A549 (cell line): ENCODE results near the gene ZNF385D.

Experiments
- BCL3 ChIP-seq: fragments of >200 bp; sonication (Bioruptor Twin); formaldehyde crosslinking; IDR thresholded peaks from 3 replicates; pipeline ENCODE4 v1.6.1; 2016
- CTCF ChIP-seq: fragments of >200 bp; sonication (Bioruptor Twin); formaldehyde crosslinking; IDR thresholded peaks from 3 replicates; pipeline ENCODE4 v1.5.1; 2016
- HMGXB4 ChIP-seq: fragments of 250-450 bp; sonication (Bioruptor Pico); IDR thresholded peaks from 2 replicates; pipeline ENCODE4 v1.5.0; 2021; ENCODE audit warnings: mild to moderate bottlenecking, moderate library complexity, borderline replicate concordance
- HOXA7 ChIP-seq: fragments of 250-450 bp; sonication (Bioruptor Pico); IDR thresholded peaks from 2 replicates; pipeline ENCODE4 v1.5.0; 2020; ENCODE audit warnings: mild to moderate bottlenecking, moderate library complexity
- KDM1A ChIP-seq: fragments of 200-600 bp; sonication (generic); IDR thresholded peaks from 2 replicates; pipeline ENCODE4 v1.6.1; 2016; ENCODE audit warnings: low read depth, mild to moderate bottlenecking
- MAFK ChIP-seq: fragments of 450-650 bp; IDR thresholded peaks from 2 replicates; pipeline ENCODE4 v1.6.1; 2014; ENCODE audit not compliant: partially characterized antibody
- MYC ChIP-seq: IDR thresholded peaks from 2 replicates; pipeline ENCODE4 v1.6.1; 2012; ENCODE audit warnings: mild to moderate bottlenecking, inconsistent platforms, low read length, improper control_type of control experiment, borderline replicate concordance
- NR3C1 ChIP-seq: fragments of >200 bp; sonication (Bioruptor Twin); formaldehyde crosslinking; IDR thresholded peaks from 3 replicates; pipeline ENCODE4 v1.6.1; 2017
- POLR2A ChIP-seq: IDR thresholded peaks from 2 replicates; pipeline ENCODE4 v1.6.1; 2012; ENCODE audit warnings: mild to moderate bottlenecking, low read length
- RAD21 ChIP-seq, 2 experiments: fragments of >200 bp in 1 of 2; sonication (Bioruptor Twin) in 1 of 2; formaldehyde crosslinking in 1 of 2; IDR thresholded peaks in 1 of 2; conservative IDR thresholded peaks in 1 of 2; 2 replicates in 1 of 2; 3 replicates in 1 of 2; pipeline ENCODE4 v1.6.1; 2012 to 2018; ENCODE audit warnings: inconsistent platforms in 1 of 2
- RCOR1 ChIP-seq: fragments of 150-350 bp; IDR thresholded peaks from 2 replicates; pipeline ENCODE4 v1.6.1; 2014; ENCODE audit warnings: antibody characterized with exemption, low read length, low read depth
- USF2 ChIP-seq: fragments of 450-650 bp; IDR thresholded peaks from 2 replicates; pipeline ENCODE4 v1.6.1; 2014; ENCODE audit warnings: antibody characterized with exemption
- ZC3H11A ChIP-seq: fragments of 450-650 bp; IDR thresholded peaks from 2 replicates; pipeline ENCODE4 v1.6.1; 2014; ENCODE audit warnings: antibody characterized with exemption, mild to moderate bottlenecking
- ZSCAN20 ChIP-seq: fragments of 250-450 bp; sonication (Bioruptor Pico); IDR thresholded peaks from 2 replicates; pipeline ENCODE4 v1.8.0; 2022; ENCODE audit warnings: mild to moderate bottlenecking, moderate library complexity

GRCh38 chr3:21417991-21418390, 333.0 kb downstream of the ZNF385D start:
- no peak for TF ChIP-seq POLR2A
- TF ChIP-seq BCL3, result no peak
- TF ChIP-seq MAFK, result no peak
- no peak for TF ChIP-seq CTCF
- no peak for TF ChIP-seq KDM1A
- TF ChIP-seq HMGXB4 (CRISPR knock-in tag), result no peak
- no peak for TF ChIP-seq RCOR1
- no peak for TF ChIP-seq USF2
- no peak for TF ChIP-seq MYC
- TF ChIP-seq HOXA7 (CRISPR knock-in tag), result no peak
- no peak for TF ChIP-seq ZSCAN20 (CRISPR knock-in tag)
- TF ChIP-seq RAD21 (conservative IDR thresholded peaks at IDR 0.05 in 1 of 2, IDR thresholded peaks at IDR 0.05 in 1 of 2), result no peak
- no peak for TF ChIP-seq ZC3H11A
- TF ChIP-seq NR3C1, result no peak
